OCI-LY1 (cell line): ENCODE results near the gene RBM38.

Experiments
- H2AFZ ChIP-seq: fragments of 200-600 bp; sonication (generic), shearing (Covaris generic); 2 replicates; pipeline ENCODE4 v1.6.0; 2014; ENCODE audit warnings: antibody characterized with exemption, mild to moderate bottlenecking, low read length
- H3F3A ChIP-seq: fragments of 200-600 bp; sonication (generic), shearing (Covaris generic); 2 replicates; pipeline ENCODE4 v1.6.0; 2014; ENCODE audit warnings: mild to moderate bottlenecking, antibody characterized with exemption, low read length, moderate library complexity; ENCODE audit not compliant: insufficient read depth
- H3K27ac ChIP-seq: fragments of 200-600 bp; sonication (generic); 2 replicates; pipeline ENCODE4 v1.5.1; 2014; ENCODE audit warnings: low read length, mixed run types, mild to moderate bottlenecking, low read depth; ENCODE audit not compliant: poor library complexity, severe bottlenecking
- H3K27me3 ChIP-seq: fragments of 200-600 bp; sonication (generic); 2 replicates; pipeline ENCODE4 v1.6.0; 2014; ENCODE audit warnings: antibody characterized with exemption, mild to moderate bottlenecking, low read length, moderate library complexity; ENCODE audit not compliant: insufficient read depth
- H3K36me3 ChIP-seq: fragments of 200-600 bp; sonication (generic); 2 replicates; pipeline ENCODE4 v1.6.1; 2014; ENCODE audit warnings: mild to moderate bottlenecking, antibody characterized with exemption, low read length, moderate library complexity, mixed read lengths; ENCODE audit not compliant: insufficient read depth
- H3K4me1 ChIP-seq: fragments of 200-600 bp; sonication (generic); 2 replicates; pipeline ENCODE4 v1.5.1; 2014; ENCODE audit warnings: mild to moderate bottlenecking, low read length, moderate library complexity; ENCODE audit not compliant: insufficient read depth, severe bottlenecking
- H3K4me2 ChIP-seq: fragments of 200-600 bp; sonication (generic), shearing (Covaris generic); 2 replicates; pipeline ENCODE4 v1.6.1; 2014; ENCODE audit warnings: low read length
- H3K4me3 ChIP-seq: fragments of 200-600 bp; sonication (generic); 2 replicates; pipeline ENCODE4 v1.5.1; 2014; ENCODE audit warnings: low read length, low read depth, mild to moderate bottlenecking, mixed read lengths; ENCODE audit not compliant: poor library complexity, severe bottlenecking
- H3K79me2 ChIP-seq: fragments of 200-600 bp; shearing (Covaris generic); 2 replicates; pipeline ENCODE4 v1.6.1; 2016; ENCODE audit warnings: mixed run types, low read length, mixed read lengths; ENCODE audit not compliant: insufficient read depth
- H3K9ac ChIP-seq: fragments of 200-600 bp; sonication (generic), shearing (Covaris generic); 2 replicates; pipeline ENCODE4 v1.6.1; 2014; ENCODE audit warnings: mild to moderate bottlenecking, low read length, mixed read lengths
- H3K9me2 ChIP-seq: fragments of 200-600 bp; sonication (generic), shearing (Covaris generic); 2 replicates; pipeline ENCODE4 v1.6.1; 2014; ENCODE audit warnings: low read depth, mild to moderate bottlenecking, low read length, mixed read lengths
- H3K9me3 ChIP-seq: fragments of 200-600 bp; shearing (Covaris generic); 2 replicates; pipeline ENCODE4 v1.6.1; 2014; ENCODE audit warnings: low read length, mixed read lengths
- H4K20me1 ChIP-seq: fragments of 200-600 bp; sonication (generic), shearing (Covaris generic); 2 replicates; pipeline ENCODE4 v1.6.0; 2016; ENCODE audit warnings: mild to moderate bottlenecking, low read length; ENCODE audit not compliant: insufficient read depth
- CTCF ChIP-seq: fragments of 200-600 bp; sonication (generic), shearing (Covaris generic); IDR thresholded peaks from 2 replicates; pipeline ENCODE4 v1.5.1; 2017; ENCODE audit warnings: mild to moderate bottlenecking, antibody characterized with exemption, low read length, moderate library complexity, mixed read lengths
- EZH2 ChIP-seq: fragments of 200-600 bp; sonication (generic), shearing (Covaris generic); IDR thresholded peaks from 2 replicates; pipeline ENCODE4 v1.8.0; 2017; ENCODE audit warnings: borderline replicate concordance, mixed run types, mild to moderate bottlenecking, antibody characterized with exemption, low read length, moderate library complexity, mixed read lengths

RBM38 gene

DNA sequence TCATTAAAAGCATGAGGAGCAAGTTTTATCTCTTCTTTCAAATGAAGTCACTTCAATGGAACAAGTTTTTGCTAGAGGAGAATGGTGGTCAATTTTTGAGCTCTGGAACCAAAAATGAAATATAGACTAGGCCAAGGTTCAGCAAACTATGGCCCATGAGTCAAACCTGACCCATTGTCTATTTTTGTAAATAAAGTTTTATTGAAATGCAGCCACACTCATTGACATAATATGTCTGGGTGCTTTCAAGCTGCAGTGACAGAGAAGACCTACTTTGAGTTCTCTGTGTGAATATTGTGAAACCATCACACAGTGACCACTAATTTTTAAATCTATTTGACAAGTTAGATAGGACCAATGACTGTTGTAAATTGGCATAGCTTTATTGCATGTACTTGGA, 26.7 kb upstream of the RBM38 start:
- Histone ChIP-seq H3K9ac (no peak overlapping the region), H3K27me3 (no peaks in the 10 kb centered on the region), H3K79me2 (no peaks in the 10 kb centered on the region), H3K27ac (no peak overlapping the region), H3K9me2 (no peaks in the 10 kb centered on the region), H4K20me1 (no peaks in the 10 kb centered on the region; the same call in 1 of the 2 replicates), H3K9me3 (no peaks in the 10 kb centered on the region), H3K4me1 (no peaks in the 10 kb centered on the region), H3K4me2 (no peak overlapping the region), H3K36me3 (peaks cover 55% of the 10 kb centered on the region), H3F3A (no peaks in the 10 kb centered on the region), H3K4me3 (no peak overlapping the region), H2AFZ (no peak overlapping the region)
- TF ChIP-seq CTCF: no peak
- TF ChIP-seq EZH2: no peak

DNA sequence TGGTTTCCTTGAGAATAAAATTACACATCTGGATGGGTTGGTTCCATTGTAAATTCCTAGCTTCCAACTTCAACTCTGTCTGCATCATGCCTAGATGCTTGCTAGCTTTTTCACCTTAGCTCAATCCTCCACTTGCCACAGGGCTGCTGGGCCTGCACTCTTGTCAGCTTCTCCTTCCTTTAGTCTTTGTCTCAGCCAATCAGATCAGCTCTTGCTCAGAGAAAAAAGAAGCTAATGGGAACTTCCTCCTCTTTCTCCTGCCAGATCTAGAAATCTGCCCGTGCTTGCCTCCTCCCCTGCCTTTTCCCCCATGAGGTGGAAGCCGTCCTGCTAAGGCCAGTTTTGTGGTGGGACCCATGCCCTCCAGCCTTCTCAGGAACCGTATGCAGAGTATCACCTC, 21.6 kb upstream of the RBM38 start:
- Histone ChIP-seq H3K27me3 (no peaks in the 10 kb centered on the region), H2AFZ (no peak overlapping the region), H3K4me3 (no peak overlapping the region), H3K36me3 (peaks cover 96% of the 10 kb centered on the region), H3K9me3 (no peaks in the 10 kb centered on the region), H3K4me2 (no peak overlapping the region), H4K20me1 (no peaks in the 10 kb centered on the region; the same call in 1 of the 2 replicates), H3K9ac (no peak overlapping the region), H3K79me2 (no peaks in the 10 kb centered on the region), H3K9me2 (no peaks in the 10 kb centered on the region), H3F3A (no peaks in the 10 kb centered on the region), H3K4me1 (peaks cover 6% of the 10 kb centered on the region), H3K27ac (no peak overlapping the region)
- TF ChIP-seq CTCF (no peak), EZH2 (no peak)

DNA sequence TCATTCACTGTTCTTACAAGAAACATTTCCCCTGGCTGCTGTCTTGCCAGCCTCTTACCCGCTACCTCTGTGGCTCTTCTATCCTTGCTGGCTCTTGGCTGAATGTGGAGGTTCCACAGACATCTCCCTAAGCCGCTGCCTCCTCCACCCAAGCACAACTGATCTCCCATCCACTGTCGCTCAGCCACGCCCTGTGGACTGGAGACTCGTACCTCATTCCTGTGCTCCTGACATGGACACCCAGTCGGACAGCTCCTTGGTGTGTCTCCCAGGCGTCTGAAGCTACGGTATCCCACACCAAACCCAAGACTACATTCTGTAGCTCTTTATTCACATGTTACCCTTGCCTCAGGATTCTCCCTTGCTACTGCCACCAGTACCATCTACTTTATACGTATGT, 20.9 kb upstream of the RBM38 start:
- H3F3A ChIP-seq: no peaks in the 10 kb centered on the region
- peaks cover 98% of the 10 kb centered on the region for H3K36me3 ChIP-seq
- H3K27me3 ChIP-seq: no peaks in the 10 kb centered on the region
- TF ChIP-seq CTCF: no peak
- no peak for TF ChIP-seq EZH2
- H3K9me3 ChIP-seq: no peaks in the 10 kb centered on the region
- H3K9ac ChIP-seq: no peak overlapping the region
- H3K4me1 ChIP-seq: peaks cover 13% of the 10 kb centered on the region
- H3K4me3 ChIP-seq: no peak overlapping the region
- H3K27ac ChIP-seq: no peak overlapping the region
- no peaks in the 10 kb centered on the region for H3K79me2 ChIP-seq
- H4K20me1 ChIP-seq: no peaks in the 10 kb centered on the region
- H2AFZ ChIP-seq: no peak overlapping the region
- no peak overlapping the region for H3K4me2 ChIP-seq
- H3K9me2 ChIP-seq: no peaks in the 10 kb centered on the region
